Liver (tissue), 3 donors: ENCODE data around the gene BAIAP2L1.

Experiments
- ATF3 ChIP-seq: IDR thresholded peaks from 2 replicates; pipeline ENCODE4 v1.6.1; 2016; ENCODE audit warnings: antibody characterized with exemption
- CTCF ChIP-seq: fragments of 150-350 bp; IDR thresholded peaks from 2 replicates; pipeline ENCODE4 v1.5.1; 2017; ENCODE audit warnings: improper control_type of control experiment, low read depth, low read length; ENCODE audit not compliant: missing input control
- EGR1 ChIP-seq, 2 donors: IDR thresholded peaks; 2 replicates each; pipeline ENCODE4 v1.6.1; 2016 to 2018; ENCODE audit warnings: antibody characterized with exemption in 2 of 2, low read depth in 2 of 2
- FOXA1 ChIP-seq: IDR thresholded peaks from 2 replicates; pipeline ENCODE4 v1.6.1; 2016; ENCODE audit warnings: antibody characterized with exemption
- HNF4A ChIP-seq, 2 donors: conservative IDR thresholded peaks; 2 replicates each; pipeline ENCODE4 v1.6.1; 2016; ENCODE audit warnings: antibody characterized with exemption in 2 of 2, mild to moderate bottlenecking in 2 of 2
- HNF4G ChIP-seq: IDR thresholded peaks from 2 replicates; pipeline ENCODE4 v1.6.1; 2016; ENCODE audit warnings: antibody characterized with exemption
- JUND ChIP-seq, 2 donors: IDR thresholded peaks; 2 replicates each; pipeline ENCODE4 v1.6.1; 2016; ENCODE audit warnings: antibody characterized with exemption in 2 of 2
- MAX ChIP-seq: IDR thresholded peaks from 2 replicates; pipeline ENCODE4 v1.6.1; 2016; ENCODE audit warnings: antibody characterized with exemption
- RAD21 ChIP-seq, 2 donors: IDR thresholded peaks; 2 replicates each; pipeline ENCODE4 v1.6.1; 2016; ENCODE audit warnings: antibody characterized with exemption in 2 of 2, mild to moderate bottlenecking in 2 of 2
- REST ChIP-seq: IDR thresholded peaks from 2 replicates; pipeline ENCODE4 v1.6.1; 2016; ENCODE audit warnings: antibody characterized with exemption, mild to moderate bottlenecking
- SP1 ChIP-seq: IDR thresholded peaks from 2 replicates; pipeline ENCODE4 v1.6.1; 2018; ENCODE audit warnings: antibody characterized with exemption, mild to moderate bottlenecking
- TAF1 ChIP-seq: conservative IDR thresholded peaks from 2 replicates; pipeline ENCODE4 v1.6.1; 2016; ENCODE audit warnings: antibody characterized with exemption, mild to moderate bottlenecking
- donor health status: healthy.
- donor health status: healthy.

- TF ChIP-seq RAD21 (IDR thresholded peaks at IDR 0.05) (peak; percentile 57 to 69), CTCF (no peak), MAX (peak; percentile 89), REST (peak; percentile 70), ATF3 (peak; percentile 59), TAF1 (no peak), EGR1 (IDR thresholded peaks at IDR 0.05; ENCODE audit: low read depth in 2 of 2) (peak in 1 of 2 donors; percentile 77), SP1 (peak; percentile 88), HNF4A (conservative IDR thresholded peaks at IDR 0.05) (peak; percentile 71 to 82), JUND (IDR thresholded peaks at IDR 0.05) (peak; percentile 38 to 77), FOXA1 (peak; percentile 98), HNF4G (peak; percentile 22)
These were observed 100.1 kb downstream of the BAIAP2L1 start for GRCh38 chr7:98300595-98301372.
